Neural cell (in vitro differentiated cells): Measurements from ENCODE around the gene VWA3B.

ENCODE experiments used
- CTCF ChIP-seq: fragments of 450-650 bp; IDR thresholded peaks from 2 replicates; pipeline ENCODE4 v1.5.1; 2014; ENCODE audit warnings: antibody characterized with exemption, mild to moderate bottlenecking, moderate library complexity; ENCODE audit not compliant: poor library complexity, severe bottlenecking
- EZH2 ChIP-seq: fragments of 200-600, 300-800 bp; shearing (Covaris generic), sonication (generic); IDR thresholded peaks from 2 replicates; pipeline ENCODE4 v1.6.1; 2014; ENCODE audit warnings: antibody characterized with exemption, low read length, borderline replicate concordance, mild to moderate bottlenecking; ENCODE audit not compliant: insufficient read depth, poor library complexity, severe bottlenecking
- MXI1 ChIP-seq: fragments of 450-650 bp; conservative IDR thresholded peaks from 2 replicates; pipeline ENCODE4 v1.6.1; 2014; ENCODE audit warnings: antibody characterized with exemption, mild to moderate bottlenecking; ENCODE audit not compliant: poor library complexity, severe bottlenecking

- TF ChIP-seq CTCF (no peak), EZH2 (no peak), MXI1 (no peak)
Measured at GRCh38 chr2:98293030-98293429, 206.1 kb downstream of the VWA3B start.
